Naive thymus-derived CD4-positive, alpha-beta T cell (primary cell): ENCODE results near the gene FCMR. TPM values are rescaled to one million over a fixed set of nuclear protein-coding genes. Genes with fewer than 3 reads are reported as not detected.

Experiments used
- ATAC-seq: fragments of 150-1000 bp; cut with Tn5 transposase; 2 replicates; pipeline ENCODE4 v1.10.0; 2021; ENCODE audit warnings: mild to moderate bottlenecking, moderate library complexity
- CTCF ChIA-PET: fragments of 350-600 bp; sonication (Branson Sonifier 250); formaldehyde crosslinking; loops from one replicate; lab custom pipeline; 2021; ENCODE audit warnings: antibody characterized with exemption; lab: Charles Lee
- POLR2A ChIA-PET: fragments of 350-600 bp; sonication (Branson Sonifier 250); formaldehyde crosslinking; loops from one replicate; lab custom pipeline; 2021; ENCODE audit warnings: antibody characterized with exemption, inconsistent platforms; lab: Charles Lee
- DNase-seq, 9 donors: peaks; one replicate each; pipeline versions ENCODE4 v3.0.0 to v3.0.0-alpha.2; 2020 to 2022; ENCODE audit warnings: mixed read lengths in 1 of 9
- H3K27ac ChIP-seq: one replicate; pipeline ENCODE4 v1.7.0; 2013; ENCODE audit warnings: mild to moderate bottlenecking, low read depth, low read length, moderate library complexity
- H3K27me3 ChIP-seq, 2 donors: one replicate each; pipeline ENCODE4 v1.7.0; 2013; ENCODE audit warnings: low read length in 2 of 2, mild to moderate bottlenecking in 2 of 2, moderate library complexity in 2 of 2; ENCODE audit not compliant: control insufficient read depth in 2 of 2, insufficient read depth in 2 of 2
- H3K36me3 ChIP-seq, 3 experiments: 1 replicate in 2 of 3; 2 replicates in 1 of 3; pipeline ENCODE4 v1.7.0; 2013; ENCODE audit warnings: low read length in 3 of 3, mild to moderate bottlenecking in 3 of 3, moderate library complexity in 1 of 3; ENCODE audit not compliant: insufficient read depth in 3 of 3, control insufficient read depth in 2 of 3
- H3K4me1 ChIP-seq, 2 donors: one replicate each; pipeline ENCODE4 v1.7.0; 2013; ENCODE audit warnings: low read length in 2 of 2, mild to moderate bottlenecking in 2 of 2, moderate library complexity in 1 of 2; ENCODE audit not compliant: control insufficient read depth in 2 of 2, insufficient read depth in 2 of 2
- H3K4me3 ChIP-seq: 2 replicates; pipeline ENCODE4 v1.7.0; 2013; ENCODE audit warnings: mild to moderate bottlenecking, low read length
- H3K9me3 ChIP-seq, 3 experiments: 1 replicate in 2 of 3; 2 replicates in 1 of 3; pipeline ENCODE4 v1.7.0; 2013; ENCODE audit warnings: low read length in 3 of 3; ENCODE audit not compliant: control insufficient read depth in 2 of 3
- H3K27ac Mint-ChIP-seq, 9 donors: one replicate each; pipeline ENCODE4 v1.8.0; 2020 to 2022; ENCODE audit warnings: mixed read lengths in 9 of 9, mild to moderate bottlenecking in 8 of 9, moderate library complexity in 5 of 9, inconsistent platforms in 2 of 9
- H3K27me3 Mint-ChIP-seq, 5 donors: one replicate each; pipeline ENCODE4 v1.8.0; 2021 to 2022; ENCODE audit warnings: mixed read lengths in 5 of 5, mild to moderate bottlenecking in 1 of 5
- H3K36me3 Mint-ChIP-seq, 5 donors: one replicate each; pipeline ENCODE4 v1.8.0; 2020 to 2022; ENCODE audit warnings: mixed read lengths in 5 of 5, mild to moderate bottlenecking in 3 of 5, inconsistent platforms in 1 of 5
- H3K4me1 Mint-ChIP-seq, 7 donors: one replicate each; pipeline ENCODE4 v1.8.0; 2020 to 2022; ENCODE audit warnings: mixed read lengths in 7 of 7, mild to moderate bottlenecking in 3 of 7, inconsistent platforms in 1 of 7
- H3K4me3 Mint-ChIP-seq, 10 donors: one replicate each; pipeline ENCODE4 v1.8.0; 2020 to 2022; ENCODE audit warnings: mild to moderate bottlenecking in 10 of 10, mixed read lengths in 10 of 10, moderate library complexity in 6 of 10, inconsistent platforms in 2 of 10
- H3K9me3 Mint-ChIP-seq, 11 donors: one replicate each; pipeline ENCODE4 v1.8.0; 2020 to 2022; ENCODE audit warnings: mixed read lengths in 11 of 11, mild to moderate bottlenecking in 4 of 11, inconsistent platforms in 1 of 11, moderate library complexity in 1 of 11
- intact Hi-C, 2 donors: fragments of 100-400 bp; cut with micrococcal nuclease; formaldehyde crosslinking; loops; one replicate each; pipeline ENCODE4 v1.15.1; 2023
- polyA plus RNA-seq, 2 donors: library from polyadenylated mRNA; unstranded; fragments of 300-500 nt; fragmentation: Illumina TruSeq; gene quantifications; one replicate each; pipeline ENCODE4 v1.2.3, GENCODE V29; 2021
- total RNA-seq, 6 experiments: library from RNA in 5 of 6; stranded (reverse) in 5 of 6; gene quantifications; 1 replicate in 5 of 6; 2 replicates in 1 of 6; pipeline ENCODE4 v1.2.3 and lab custom pipeline; 2021 to 2026

The FCMR gene
- total and polyA plus RNA-seq, 7 experiments from 2014 or later = 103 to 998 (median 803) TPM

GRCh38 chr1:206883160-206883559, 38.6 kb downstream of the FCMR start:
- peaks cover 0 to 5% (median 5%) of the 10 kb centered on the region in 3 experiments for H3K9me3 ChIP-seq
- DNase-seq (no peak), ATAC-seq (no peak)
- Mint-ChIP-seq H3K27me3 (peaks cover 0 to 13% (median 0%) of the 10 kb centered on the region in 5 donors), H3K36me3 (peaks cover 4 to 17% (median 9%) of the 10 kb centered on the region in 5 donors), H3K4me1 (peaks cover 0 to 8% (median 1%) of the 10 kb centered on the region in 7 donors), H3K27ac (no peak overlapping the region), H3K9me3 (peaks cover 0 to 17% (median 9%) of the 10 kb centered on the region in 11 donors), H3K4me3 (no peak overlapping the region)
- H3K27ac ChIP-seq = no peak overlapping the region
- intact Hi-C loops = no loop called here
- H3K36me3 ChIP-seq = no peaks in the 10 kb centered on the region
- no peak overlapping the region for H3K4me3 ChIP-seq
- POLR2A ChIA-PET = interaction anchor here (1.2 to 2.7 kb wide), 3 partner anchors 13 to 38 kb away, joined by 3 to 15 read pairs (median 11); partner anchors contain the start of gene FCMR
- no peaks in the 10 kb centered on the region for H3K27me3 ChIP-seq
- CTCF ChIA-PET = interaction anchor here (0.8 to 2.6 kb wide), 5 partner anchors 23 to 152 kb away, joined by 3 to 7 read pairs (median 3); no protein-coding TSS in a partner anchor
- no peaks in the 10 kb centered on the region for H3K4me1 ChIP-seq

- Mint-ChIP-seq H3K4me1 (peaks cover 0 to 5% (median 0%) of the 10 kb centered on the region in 7 donors), H3K27me3 (peaks cover 0 to 12% (median 0%) of the 10 kb centered on the region in 5 donors), H3K9me3 (peaks cover 0 to 23% (median 13%) of the 10 kb centered on the region in 11 donors), H3K4me3 (no peak overlapping the region), H3K27ac (no peak overlapping the region), H3K36me3 (peaks cover 5 to 19% (median 11%) of the 10 kb centered on the region in 5 donors)
- no peaks in the 10 kb centered on the region for H3K36me3 ChIP-seq
- H3K9me3 ChIP-seq = peaks cover 0 to 11% (median 8%) of the 10 kb centered on the region in 3 experiments
- H3K4me3 ChIP-seq = no peak overlapping the region
- intact Hi-C loops = no loop called here
- POLR2A ChIA-PET = interaction anchor here (1.2 to 2.7 kb wide), 2 partner anchors 18 to 39 kb away, joined by 3 to 15 read pairs; partner anchors contain the start of gene FCMR
- H3K27me3 ChIP-seq = no peaks in the 10 kb centered on the region
- no peak overlapping the region for H3K27ac ChIP-seq
- CTCF ChIA-PET = interaction anchor here (0.8 to 2.6 kb wide), 3 partner anchors 24 to 152 kb away, joined by 3 to 7 read pairs (median 3); no protein-coding TSS in a partner anchor
- DNase-seq (no peak), ATAC-seq (no peak)
- no peaks in the 10 kb centered on the region for H3K4me1 ChIP-seq
Measured at GRCh38 chr1:206882555-206882954, 39.2 kb downstream of the FCMR start.

GRCh38 chr1:206880314-206880713, 41.4 kb downstream of the FCMR start:
- intact Hi-C loops = no loop called here
- Mint-ChIP-seq H3K27me3 (peaks cover 0 to 7% (median 0%) of the 10 kb centered on the region in 5 donors), H3K27ac (no peak overlapping the region), H3K9me3 (peaks cover 0 to 45% (median 22%) of the 10 kb centered on the region in 11 donors), H3K4me3 (no peak overlapping the region), H3K4me1 (peaks cover 0 to 3% (median 0%) of the 10 kb centered on the region in 7 donors), H3K36me3 (peaks cover 12 to 36% (median 17%) of the 10 kb centered on the region in 5 donors)
- no peak overlapping the region for H3K4me3 ChIP-seq
- CTCF ChIA-PET = interaction anchor here (0.6 to 1.7 kb wide), 4 partner anchors 9 to 49 kb away, joined by 3 read pairs; no protein-coding TSS in a partner anchor
- no peaks in the 10 kb centered on the region for H3K27me3 ChIP-seq
- DNase-seq (no peak), ATAC-seq (no peak)
- no peak overlapping the region for H3K27ac ChIP-seq
- no peaks in the 10 kb centered on the region for H3K36me3 ChIP-seq
- POLR2A ChIA-PET = interaction anchor here (0.8 to 2.2 kb wide), 3 partner anchors 10 to 78 kb away, joined by 3 to 5 read pairs (median 4); no protein-coding TSS in a partner anchor
- no peaks in the 10 kb centered on the region for H3K4me1 ChIP-seq
- peaks cover 0 to 14% (median 8%) of the 10 kb centered on the region in 3 experiments for H3K9me3 ChIP-seq

GRCh38 chr1:206878456-206878855, 43.3 kb downstream of the FCMR start:
- H3K9me3 Mint-ChIP-seq = peaks cover 0 to 52% (median 22%) of the 10 kb centered on the region in 11 donors
- ATAC-seq (no peak), DNase-seq (no peak)
- H3K27ac Mint-ChIP-seq = no peak overlapping the region
- no peaks in the 10 kb centered on the region for H3K36me3 ChIP-seq
- no peak overlapping the region for H3K4me3 Mint-ChIP-seq
- H3K4me1 Mint-ChIP-seq = peaks cover 0 to 3% (median 0%) of the 10 kb centered on the region in 7 donors
- no peak overlapping the region for H3K27ac ChIP-seq
- ChIA-PET POLR2A (interaction anchor here (0.5 to 1.8 kb wide), 5 partner anchors 8 to 24 kb away, joined by 3 to 6 read pairs (median 4); no protein-coding TSS in a partner anchor), CTCF (interaction anchor here (1.0 kb wide), 1 partner anchor 103 kb away, joined by 3 read pairs; no protein-coding TSS in a partner anchor)
- intact Hi-C loops = no loop called here
- H3K27me3 ChIP-seq = no peaks in the 10 kb centered on the region
- H3K9me3 ChIP-seq = peaks cover 0 to 14% (median 8%) of the 10 kb centered on the region in 3 experiments
- no peak overlapping the region for H3K4me3 ChIP-seq
- H3K36me3 Mint-ChIP-seq = peaks cover 17 to 43% (median 21%) of the 10 kb centered on the region in 5 donors
- H3K4me1 ChIP-seq = no peaks in the 10 kb centered on the region
- H3K27me3 Mint-ChIP-seq = peaks cover 0 to 6% (median 0%) of the 10 kb centered on the region in 5 donors

DNA sequence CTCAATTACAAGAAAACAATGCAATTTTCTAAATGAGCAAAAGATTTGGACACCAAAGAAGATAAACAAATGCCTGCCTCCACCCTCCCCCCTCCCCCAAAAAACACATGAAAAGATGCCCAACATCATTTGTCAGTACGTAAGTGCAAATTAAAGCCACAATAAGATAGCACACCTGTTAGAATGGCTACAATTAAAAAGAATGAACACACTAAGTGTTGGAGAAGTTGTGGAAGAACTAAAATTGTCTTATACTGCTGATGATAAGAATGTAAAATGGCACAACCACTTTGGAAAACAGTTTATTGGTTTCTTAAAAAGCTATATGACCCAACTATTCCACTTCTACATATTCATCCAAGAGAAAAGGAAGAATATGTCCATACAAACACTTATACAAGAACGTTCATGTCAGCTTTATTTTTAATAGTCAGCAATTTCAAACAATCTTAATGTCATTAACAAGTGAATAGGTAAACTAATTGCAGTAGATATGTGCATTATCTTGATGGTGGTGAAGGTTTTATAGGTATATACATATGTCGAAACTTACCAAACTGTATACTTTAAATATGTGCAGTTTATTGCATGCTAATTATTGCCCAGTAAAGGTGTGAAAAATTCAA, 45.9 kb downstream of the FCMR start:
- intact Hi-C loops = no loop called here
- Mint-ChIP-seq H3K9me3 (peaks cover 3 to 71% (median 27%) of the 10 kb centered on the region in 11 donors), H3K27me3 (peaks cover 0 to 2% (median 0%) of the 10 kb centered on the region in 5 donors), H3K4me3 (no peak overlapping the region), H3K36me3 (peaks cover 17 to 56% (median 30%) of the 10 kb centered on the region in 5 donors), H3K4me1 (peaks cover 0 to 6% (median 0%) of the 10 kb centered on the region in 7 donors), H3K27ac (no peak overlapping the region)
- POLR2A ChIA-PET = interaction anchor here (0.8 kb wide), 1 partner anchor 9 kb away, joined by 3 read pairs; no protein-coding TSS in a partner anchor
- CTCF ChIA-PET = interaction anchor here (3.6 kb wide), 1 partner anchor 37 kb away, joined by 16 read pairs; no protein-coding TSS in a partner anchor
- no peaks in the 10 kb centered on the region for H3K27me3 ChIP-seq
- peaks cover 0 to 20% (median 8%) of the 10 kb centered on the region in 3 experiments for H3K9me3 ChIP-seq
- no peaks in the 10 kb centered on the region for H3K36me3 ChIP-seq
- ATAC-seq = no peak
- H3K4me1 ChIP-seq = no peaks in the 10 kb centered on the region
- DNase-seq = no peak
- no peak overlapping the region for H3K4me3 ChIP-seq
- no peak overlapping the region for H3K27ac ChIP-seq

GRCh38 chr1:206873603-206874188, 48.0 kb downstream of the FCMR start:
- H3K4me1 ChIP-seq = no peaks in the 10 kb centered on the region
- Mint-ChIP-seq H3K36me3 (peaks cover 17 to 46% (median 30%) of the 10 kb centered on the region in 5 donors), H3K27me3 (peaks cover 0 to 12% (median 0%) of the 10 kb centered on the region in 5 donors), H3K9me3 (peaks cover 3 to 59% (median 21%) of the 10 kb centered on the region in 11 donors), H3K4me1 (peaks cover 0 to 7% (median 0%) of the 10 kb centered on the region in 7 donors), H3K4me3 (no peak overlapping the region), H3K27ac (no peak overlapping the region)
- ChIA-PET POLR2A (interaction anchor here (1.2 to 1.5 kb wide), 2 partner anchors 15 to 38 kb away, joined by 3 read pairs; no protein-coding TSS in a partner anchor), CTCF (interaction anchor here (1.1 to 3.6 kb wide), 5 partner anchors 39 to 109 kb away, joined by 3 to 16 read pairs (median 5); no protein-coding TSS in a partner anchor)
- peaks cover 0 to 2% of the 10 kb centered on the region in 2 donors for H3K27me3 ChIP-seq
- intact Hi-C loops = no loop called here
- H3K27ac ChIP-seq = no peak overlapping the region
- H3K4me3 ChIP-seq = no peak overlapping the region
- no peaks in the 10 kb centered on the region for H3K36me3 ChIP-seq
- H3K9me3 ChIP-seq = peaks cover 0 to 20% (median 8%) of the 10 kb centered on the region in 3 experiments
- ATAC-seq = no peak
- no peak for DNase-seq
